Measurements from ENCODE around the gene ARRDC5.

- TF ChIP-seq CTCF (IDR thresholded peaks at IDR 0.05; ENCODE audit: low read length) (no peak), EZH2phosphoT487 (IDR thresholded peaks at IDR 0.05; ENCODE audit: low read length) (no peak), EZH2 (optimal IDR thresholded peaks at IDR 0.05; ENCODE audit: low read depth, low read length) (no peak)
These were observed 7.3 kb upstream of the ARRDC5 start for GRCh38 chr19:4909897-4910593.
